ENCODE results near the gene NAPG.
A peak's percentile ranks its signal among the peaks of the same experiment; 100 is the strongest.
"Not testable (repeated sequence)": the region's sequence is repeated elsewhere in the genome, so short reads cannot be mapped to it uniquely, and the experiment has no call there.

Gene NAPG

GRCh38 chr18:10522574-10522973, 3.3 kb upstream of the NAPG start:
- no peak overlapping the region for H3K4me3 Mint-ChIP-seq
- DNase-seq: no peak
- no peak overlapping the region for H3K27ac Mint-ChIP-seq
- no peaks in the 10 kb centered on the region for H3K9me3 Mint-ChIP-seq
- peaks cover 17% of the 10 kb centered on the region for H3K27me3 Mint-ChIP-seq
- H3K4me1 Mint-ChIP-seq: peaks cover 34% of the 10 kb centered on the region
- H3K36me3 Mint-ChIP-seq (ENCODE audit: low read depth): no peaks in the 10 kb centered on the region
- ATAC-seq: no peak

GRCh38 chr18:10523544-10523943, 2.3 kb upstream of the NAPG start:
- Mint-ChIP-seq H3K27ac (no peak overlapping the region), H3K27me3 (peaks cover 14% of the 10 kb centered on the region), H3K4me3 (no peak overlapping the region), H3K4me1 (peaks cover 43% of the 10 kb centered on the region), H3K9me3 (no peaks in the 10 kb centered on the region), H3K36me3 (ENCODE audit: low read depth) (no peaks in the 10 kb centered on the region)
- ATAC-seq (no peak), DNase-seq (no peak)

GRCh38 chr18:10524507-10525370, 1.1 kb upstream of the NAPG start:
- peaks cover 53% of the 10 kb centered on the region for H3K4me1 Mint-ChIP-seq
- H3K27me3 Mint-ChIP-seq: peaks cover 4% of the 10 kb centered on the region
- peak overlapping the region; percentile 97 for H3K27ac Mint-ChIP-seq
- no peaks in the 10 kb centered on the region for H3K9me3 Mint-ChIP-seq
- H3K4me3 Mint-ChIP-seq: peak overlapping the region; percentile 96
- H3K36me3 Mint-ChIP-seq (ENCODE audit: low read depth): no peaks in the 10 kb centered on the region
- no peak for DNase-seq
- no peak for ATAC-seq

- Mint-ChIP-seq H3K27ac (peak overlapping the region; percentile 97), H3K36me3 (ENCODE audit: low read depth) (no peaks in the 10 kb centered on the region), H3K9me3 (no peaks in the 10 kb centered on the region), H3K4me1 (peaks cover 55% of the 10 kb centered on the region), H3K27me3 (peaks cover 4% of the 10 kb centered on the region), H3K4me3 (peak overlapping the region; percentile 96)
- DNase-seq: no peak
- ATAC-seq: no peak
Observed at GRCh38 chr18:10525371-10525691, 496 bp upstream of the NAPG start.

GRCh38 chr18:10526561-10526949, 728 bp downstream of the NAPG start:
- Mint-ChIP-seq H3K27me3 (peaks cover 3% of the 10 kb centered on the region), H3K4me3 (peak overlapping the region; percentile 96), H3K4me1 (peaks cover 63% of the 10 kb centered on the region), H3K27ac (peak overlapping the region; percentile 79), H3K9me3 (no peaks in the 10 kb centered on the region), H3K36me3 (ENCODE audit: low read depth) (peaks cover 2% of the 10 kb centered on the region)
- no peak for ATAC-seq
- DNase-seq: no peak

GRCh38 chr18:10528439-10528838, 2.6 kb downstream of the NAPG start:
- peaks cover 63% of the 10 kb centered on the region for H3K4me1 Mint-ChIP-seq
- H3K27me3 Mint-ChIP-seq: no peaks in the 10 kb centered on the region
- no peaks in the 10 kb centered on the region for H3K9me3 Mint-ChIP-seq
- ATAC-seq (no peak), DNase-seq (no peak)
- peak overlapping the region; percentile 32 for H3K27ac Mint-ChIP-seq
- H3K36me3 Mint-ChIP-seq (ENCODE audit: low read depth): peaks cover 9% of the 10 kb centered on the region
- no peak overlapping the region for H3K4me3 Mint-ChIP-seq

GRCh38 chr18:10530002-10530401, 4.2 kb downstream of the NAPG start:
- Mint-ChIP-seq H3K4me3 (peak overlapping the region; percentile 19), H3K9me3 (no peaks in the 10 kb centered on the region), H3K4me1 (peaks cover 51% of the 10 kb centered on the region), H3K36me3 (ENCODE audit: low read depth) (peaks cover 12% of the 10 kb centered on the region), H3K27ac (peak overlapping the region; percentile 85), H3K27me3 (no peaks in the 10 kb centered on the region)
- ATAC-seq: no peak
- no peak for DNase-seq

- Mint-ChIP-seq H3K9me3 (no peaks in the 10 kb centered on the region), H3K27me3 (no peaks in the 10 kb centered on the region), H3K4me3 (peak overlapping the region; percentile 19), H3K36me3 (ENCODE audit: low read depth) (peaks cover 12% of the 10 kb centered on the region), H3K27ac (peak overlapping the region; percentile 85), H3K4me1 (peaks cover 43% of the 10 kb centered on the region)
- peak; percentile 31 for DNase-seq
- ATAC-seq: peak; percentile 25
Observed at GRCh38 chr18:10530852-10531251, 5.0 kb downstream of the NAPG start.

GRCh38 chr18:10533111-10533510, 7.3 kb downstream of the NAPG start:
- Mint-ChIP-seq H3K4me1 (peaks cover 39% of the 10 kb centered on the region), H3K27me3 (no peaks in the 10 kb centered on the region), H3K4me3 (no peak overlapping the region), H3K27ac (no peak overlapping the region), H3K9me3 (no peaks in the 10 kb centered on the region), H3K36me3 (ENCODE audit: low read depth) (peaks cover 18% of the 10 kb centered on the region)
- ATAC-seq (no peak), DNase-seq (no peak)

- no peaks in the 10 kb centered on the region for H3K27me3 Mint-ChIP-seq
- ATAC-seq: no peak
- H3K27ac Mint-ChIP-seq: no peak overlapping the region
- no peaks in the 10 kb centered on the region for H3K9me3 Mint-ChIP-seq
- H3K4me1 Mint-ChIP-seq: peaks cover 17% of the 10 kb centered on the region
- H3K4me3 Mint-ChIP-seq: no peak overlapping the region
- peaks cover 39% of the 10 kb centered on the region for H3K36me3 Mint-ChIP-seq (ENCODE audit: low read depth)
- no peak for DNase-seq
Observed at GRCh38 chr18:10536280-10536679, 10.5 kb downstream of the NAPG start.

- ATAC-seq (no peak), DNase-seq (no peak)
- Mint-ChIP-seq H3K27me3 (no peaks in the 10 kb centered on the region), H3K9me3 (no peaks in the 10 kb centered on the region), H3K4me1 (peaks cover 17% of the 10 kb centered on the region), H3K27ac (no peak overlapping the region), H3K4me3 (no peak overlapping the region), H3K36me3 (ENCODE audit: low read depth) (peaks cover 45% of the 10 kb centered on the region)
Observed at GRCh38 chr18:10537765-10538164, 11.9 kb downstream of the NAPG start.

- not testable (repeated sequence) for ATAC-seq, H3K4me3 Mint-ChIP-seq, H3K27me3 Mint-ChIP-seq, DNase-seq, H3K9me3 Mint-ChIP-seq
- H3K4me1 Mint-ChIP-seq: peaks cover 17% of the 10 kb centered on the region
- peak overlapping the region; percentile 15 for H3K27ac Mint-ChIP-seq
- H3K36me3 Mint-ChIP-seq (ENCODE audit: low read depth): peaks cover 45% of the 10 kb centered on the region
Observed at GRCh38 chr18:10539124-10539523, 13.3 kb downstream of the NAPG start.

GRCh38 chr18:10543277-10543676, 17.4 kb downstream of the NAPG start:
- no peaks in the 10 kb centered on the region for H3K9me3 Mint-ChIP-seq
- H3K27me3 Mint-ChIP-seq: no peaks in the 10 kb centered on the region
- DNase-seq: no peak
- no peak overlapping the region for H3K4me3 Mint-ChIP-seq
- no peak overlapping the region for H3K27ac Mint-ChIP-seq
- H3K36me3 Mint-ChIP-seq (ENCODE audit: low read depth): peaks cover 52% of the 10 kb centered on the region
- no peak for ATAC-seq
- H3K4me1 Mint-ChIP-seq: peaks cover 7% of the 10 kb centered on the region

- no peak for DNase-seq
- Mint-ChIP-seq H3K27me3 (no peaks in the 10 kb centered on the region), H3K27ac (no peak overlapping the region), H3K4me3 (no peak overlapping the region), H3K4me1 (no peaks in the 10 kb centered on the region), H3K36me3 (ENCODE audit: low read depth) (peaks cover 51% of the 10 kb centered on the region), H3K9me3 (no peaks in the 10 kb centered on the region)
- no peak for ATAC-seq
Observed at GRCh38 chr18:10544093-10544748, 18.4 kb downstream of the NAPG start.

- H3K4me1 Mint-ChIP-seq: no peaks in the 10 kb centered on the region
- H3K27me3 Mint-ChIP-seq: no peaks in the 10 kb centered on the region
- H3K4me3 Mint-ChIP-seq: no peak overlapping the region
- no peak for DNase-seq
- no peaks in the 10 kb centered on the region for H3K9me3 Mint-ChIP-seq
- H3K36me3 Mint-ChIP-seq (ENCODE audit: low read depth): peaks cover 48% of the 10 kb centered on the region
- no peak overlapping the region for H3K27ac Mint-ChIP-seq
- ATAC-seq: no peak
Observed at GRCh38 chr18:10546557-10547300, 20.9 kb downstream of the NAPG start.
